Measurements from ENCODE around the gene ANXA11. TPM values are rescaled to one million over a fixed set of nuclear protein-coding genes. Genes with fewer than 3 reads are reported as not detected.
"Not testable (repeated sequence)": the region's sequence is repeated elsewhere in the genome, so short reads cannot be mapped to it uniquely, and the experiment has no call there.

ANXA11 gene
- total and polyA plus RNA-seq, 2 experiments from 2014 or later, result 92.8 to 168 TPM

DNA sequence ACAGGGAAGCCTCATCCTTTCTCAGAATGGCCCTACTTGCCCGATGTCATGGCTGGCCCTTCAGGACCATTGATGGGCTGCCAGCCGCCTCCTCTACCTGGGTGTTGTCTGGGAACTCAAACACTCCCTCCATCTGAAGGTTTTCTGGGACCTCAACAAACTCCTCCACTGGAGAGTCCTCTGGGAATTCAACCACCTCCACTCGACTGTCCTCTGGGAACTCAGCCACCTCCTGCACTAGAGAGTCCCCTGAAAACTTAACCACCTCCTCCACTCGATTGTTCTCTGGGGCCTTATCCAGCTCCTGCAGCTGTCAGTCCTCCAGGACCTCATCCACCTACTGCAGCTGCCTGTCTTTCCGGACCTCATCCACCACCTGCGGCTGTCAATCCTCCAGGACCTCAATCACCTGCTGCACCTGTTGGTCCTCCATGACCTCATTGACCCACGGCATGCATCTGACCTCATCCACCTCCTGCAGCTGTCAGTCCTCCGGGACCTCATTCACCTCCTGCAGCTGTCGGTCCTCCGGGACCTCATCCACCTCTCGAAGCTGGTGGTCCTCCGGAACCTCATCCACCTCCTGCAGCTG is 47.1 kb upstream of the ANXA11 start:
- H4K20me1 ChIP-seq (ENCODE audit: insufficient read depth, poor library complexity, severe bottlenecking), result no peaks in the 10 kb centered on the region
- DNase-seq (ENCODE audit: low spot score), result no peak
- TF ChIP-seq EZH2phosphoT487 (IDR thresholded peaks at IDR 0.05; ENCODE audit: low read depth, severe bottlenecking, unreplicated experiment) (no peak), EZH2 (IDR thresholded peaks at IDR 0.05; ENCODE audit: borderline replicate concordance) (no peak)
- TF ChIP-seq, protein P1, sequence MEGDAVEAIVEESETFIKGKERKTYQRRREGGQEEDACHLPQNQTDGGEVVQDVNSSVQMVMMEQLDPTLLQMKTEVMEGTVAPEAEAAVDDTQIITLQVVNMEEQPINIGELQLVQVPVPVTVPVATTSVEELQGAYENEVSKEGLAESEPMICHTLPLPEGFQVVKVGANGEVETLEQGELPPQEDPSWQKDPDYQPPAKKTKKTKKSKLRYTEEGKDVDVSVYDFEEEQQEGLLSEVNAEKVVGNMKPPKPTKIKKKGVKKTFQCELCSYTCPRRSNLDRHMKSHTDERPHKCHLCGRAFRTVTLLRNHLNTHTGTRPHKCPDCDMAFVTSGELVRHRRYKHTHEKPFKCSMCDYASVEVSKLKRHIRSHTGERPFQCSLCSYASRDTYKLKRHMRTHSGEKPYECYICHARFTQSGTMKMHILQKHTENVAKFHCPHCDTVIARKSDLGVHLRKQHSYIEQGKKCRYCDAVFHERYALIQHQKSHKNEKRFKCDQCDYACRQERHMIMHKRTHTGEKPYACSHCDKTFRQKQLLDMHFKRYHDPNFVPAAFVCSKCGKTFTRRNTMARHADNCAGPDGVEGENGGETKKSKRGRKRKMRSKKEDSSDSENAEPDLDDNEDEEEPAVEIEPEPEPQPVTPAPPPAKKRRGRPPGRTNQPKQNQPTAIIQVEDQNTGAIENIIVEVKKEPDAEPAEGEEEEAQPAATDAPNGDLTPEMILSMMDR (IDR thresholded peaks at IDR 0.05; ENCODE audit: poor library complexity), result no peak
- no peaks in the 10 kb centered on the region for H3K36me3 ChIP-seq (replicated peaks; ENCODE audit: insufficient read depth, low read depth)
- no peak overlapping the region for H2AFZ ChIP-seq
- no peaks in the 10 kb centered on the region for H3K79me2 ChIP-seq
- no peak overlapping the region for H3K4me2 ChIP-seq
- H3K4me1 ChIP-seq (ENCODE audit: insufficient read depth), result no peaks in the 10 kb centered on the region
- no peaks in the 10 kb centered on the region for H3K27me3 ChIP-seq
- no peak overlapping the region for H3K27ac ChIP-seq
- no peaks in the 10 kb centered on the region for H3K9me2 ChIP-seq (replicated peaks; ENCODE audit: insufficient read depth)
- no peaks in the 10 kb centered on the region for H3K9me3 ChIP-seq (ENCODE audit: low read depth)
- WGBS (ENCODE audit: low lambda C conversion rate, missing lambda C conversion rate), result 92% methylated on average over 10 of the region's 12 CpGs
- no peak overlapping the region for H3K4me3 ChIP-seq

DNA sequence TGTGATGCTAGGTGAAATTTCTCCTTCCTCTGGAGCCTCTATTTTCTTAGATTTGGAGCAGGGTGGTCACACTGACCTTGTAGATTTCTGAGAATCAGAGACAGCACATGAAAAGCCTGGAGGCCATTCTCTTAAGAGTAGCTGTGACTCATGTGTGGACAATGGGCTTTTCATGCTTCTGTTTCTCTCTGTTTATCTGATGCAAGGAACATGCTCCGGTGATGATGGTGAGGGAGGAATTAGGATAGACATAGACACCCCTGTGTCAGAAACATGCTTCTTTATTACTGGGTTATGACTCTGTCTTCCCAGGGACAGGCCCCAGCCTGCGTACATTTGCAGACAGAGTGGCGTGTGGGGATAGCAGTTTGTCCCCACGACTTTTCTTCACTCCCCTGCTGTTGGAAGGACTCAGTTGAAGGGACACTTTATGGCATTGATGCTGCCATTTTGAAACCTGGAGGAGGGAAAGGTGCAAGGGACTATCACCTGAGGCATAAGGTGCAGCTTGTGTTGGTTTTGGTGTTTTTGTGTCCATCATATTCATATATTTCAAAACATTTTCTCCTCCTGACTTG is 46.5 kb upstream of the ANXA11 start:
- not testable (repeated sequence) for H3K27ac ChIP-seq; H3K9me3 ChIP-seq (ENCODE audit: low read depth); H3K79me2 ChIP-seq; H3K4me2 ChIP-seq; H3K9me2 ChIP-seq (replicated peaks; ENCODE audit: insufficient read depth); H2AFZ ChIP-seq; H3K27me3 ChIP-seq; H3K4me3 ChIP-seq; H3K4me1 ChIP-seq (ENCODE audit: insufficient read depth); H3K36me3 ChIP-seq (replicated peaks; ENCODE audit: insufficient read depth, low read depth); H4K20me1 ChIP-seq (ENCODE audit: insufficient read depth, poor library complexity, severe bottlenecking); DNase-seq (ENCODE audit: low spot score)
- 69% methylated on average over 4 of the region's 4 CpGs for WGBS (ENCODE audit: low lambda C conversion rate, missing lambda C conversion rate)

DNA sequence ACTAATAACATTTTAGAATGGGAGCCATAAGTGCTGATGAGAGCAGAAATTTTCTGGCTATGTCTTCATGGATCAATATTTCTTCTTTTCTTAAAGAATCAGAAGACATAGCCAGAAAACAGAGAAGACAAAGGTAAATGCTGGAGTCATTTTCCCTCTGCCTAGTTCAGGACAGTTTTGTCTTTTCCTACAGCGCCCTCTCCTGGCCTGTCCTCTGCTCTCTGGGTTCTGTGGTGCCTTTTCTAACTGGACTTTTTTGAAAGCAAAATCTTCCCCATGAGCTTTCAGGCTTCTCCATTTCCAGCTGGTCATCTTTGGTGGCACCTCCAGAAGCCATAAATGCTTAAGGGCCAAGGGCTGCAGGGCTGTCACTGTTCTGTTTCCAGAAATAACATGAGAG is 45.1 kb upstream of the ANXA11 start:
- not testable (repeated sequence) for H4K20me1 ChIP-seq (ENCODE audit: insufficient read depth, poor library complexity, severe bottlenecking); H3K9me3 ChIP-seq (ENCODE audit: low read depth); DNase-seq (ENCODE audit: low spot score); H3K4me3 ChIP-seq; H2AFZ ChIP-seq; H3K36me3 ChIP-seq (replicated peaks; ENCODE audit: insufficient read depth, low read depth); H3K9me2 ChIP-seq (replicated peaks; ENCODE audit: insufficient read depth); H3K27me3 ChIP-seq; H3K79me2 ChIP-seq; H3K4me2 ChIP-seq; H3K4me1 ChIP-seq (ENCODE audit: insufficient read depth); H3K27ac ChIP-seq
- WGBS (ENCODE audit: low lambda C conversion rate, missing lambda C conversion rate), result no CpG with 5 or more reads among the region's 1 CpG

DNA sequence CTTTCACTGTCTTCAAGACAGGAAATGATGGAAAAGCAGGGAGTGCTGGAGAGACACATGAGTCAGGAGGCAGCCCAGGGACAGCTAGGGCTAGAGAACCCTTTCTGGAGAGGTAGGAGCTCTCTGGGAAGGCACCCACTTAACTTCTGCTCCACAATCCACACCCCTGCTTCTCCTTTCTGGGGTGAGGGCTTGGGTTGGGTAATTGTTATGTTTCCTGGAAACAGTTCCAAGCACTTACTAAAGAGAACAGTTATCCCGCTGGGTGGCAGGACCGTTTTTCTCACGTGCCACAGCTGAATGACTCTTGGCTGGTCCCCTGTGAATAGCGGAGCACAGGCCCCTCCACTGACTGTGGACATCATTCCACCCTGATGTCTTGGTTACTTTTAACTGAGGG is 44.6 kb upstream of the ANXA11 start:
- H3K27ac ChIP-seq; H4K20me1 ChIP-seq (ENCODE audit: insufficient read depth, poor library complexity, severe bottlenecking); H3K9me3 ChIP-seq (ENCODE audit: low read depth); H3K9me2 ChIP-seq (replicated peaks; ENCODE audit: insufficient read depth); H2AFZ ChIP-seq; DNase-seq (ENCODE audit: low spot score); H3K36me3 ChIP-seq (replicated peaks; ENCODE audit: insufficient read depth, low read depth); H3K4me2 ChIP-seq; H3K4me1 ChIP-seq (ENCODE audit: insufficient read depth); H3K4me3 ChIP-seq; H3K79me2 ChIP-seq; H3K27me3 ChIP-seq: not testable (repeated sequence)
- 77% methylated on average over 3 of the region's 4 CpGs for WGBS (ENCODE audit: low lambda C conversion rate, missing lambda C conversion rate)

DNA sequence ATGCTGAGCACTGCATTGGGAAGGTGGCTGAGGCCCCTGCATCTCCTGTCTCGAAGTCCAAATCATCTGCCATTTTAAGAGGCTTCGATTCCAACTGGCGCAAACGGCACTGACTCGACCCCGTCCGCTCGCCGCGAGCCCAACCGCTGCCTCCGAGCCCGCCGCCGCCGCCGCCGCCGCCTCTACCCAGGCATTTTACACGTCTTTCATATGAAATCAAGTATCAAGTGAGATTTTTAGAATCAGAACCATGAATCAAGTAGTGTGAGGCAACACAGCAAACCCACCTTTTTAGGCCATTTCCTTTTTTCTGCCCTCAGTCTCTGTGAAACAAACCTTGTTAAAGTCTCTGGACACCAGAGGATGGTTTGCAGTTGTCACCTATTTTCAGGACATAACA is 42.3 kb upstream of the ANXA11 start:
- H3K79me2 ChIP-seq; DNase-seq (ENCODE audit: low spot score); H3K9me2 ChIP-seq (replicated peaks; ENCODE audit: insufficient read depth); H3K27me3 ChIP-seq; H4K20me1 ChIP-seq (ENCODE audit: insufficient read depth, poor library complexity, severe bottlenecking); H3K27ac ChIP-seq; H3K4me2 ChIP-seq; H3K36me3 ChIP-seq (replicated peaks; ENCODE audit: insufficient read depth, low read depth); H3K9me3 ChIP-seq (ENCODE audit: low read depth); H2AFZ ChIP-seq; H3K4me3 ChIP-seq; H3K4me1 ChIP-seq (ENCODE audit: insufficient read depth): not testable (repeated sequence)
- 96% methylated on average over 17 of the region's 20 CpGs for WGBS (ENCODE audit: low lambda C conversion rate, missing lambda C conversion rate)

DNA sequence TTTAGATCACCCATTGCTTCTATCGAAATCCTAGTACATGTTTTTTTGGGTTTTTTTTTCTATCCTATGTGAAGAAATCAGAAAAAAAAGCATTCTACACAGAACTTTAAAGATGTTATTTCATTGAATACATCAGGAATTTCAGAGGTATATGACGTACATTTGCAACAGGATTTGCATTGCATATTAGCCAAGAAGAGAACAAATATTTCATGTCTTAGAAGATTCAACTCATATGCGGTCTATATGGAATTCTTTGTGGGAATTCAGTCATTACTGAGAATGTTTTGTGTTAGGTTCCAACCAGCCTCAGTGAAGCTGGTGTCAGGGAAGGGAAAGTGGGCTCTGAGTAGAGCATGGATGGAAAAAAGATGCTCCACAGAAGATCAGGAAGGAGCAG is 39.0 kb upstream of the ANXA11 start:
- not testable (repeated sequence) for H3K4me1 ChIP-seq (ENCODE audit: insufficient read depth); H3K79me2 ChIP-seq; H3K9me2 ChIP-seq (replicated peaks; ENCODE audit: insufficient read depth); H3K9me3 ChIP-seq (ENCODE audit: low read depth); H3K36me3 ChIP-seq (replicated peaks; ENCODE audit: insufficient read depth, low read depth); H3K4me2 ChIP-seq; H2AFZ ChIP-seq; H3K27me3 ChIP-seq; DNase-seq (ENCODE audit: low spot score); H3K4me3 ChIP-seq; H3K27ac ChIP-seq; H4K20me1 ChIP-seq (ENCODE audit: insufficient read depth, poor library complexity, severe bottlenecking)
- WGBS (ENCODE audit: low lambda C conversion rate, missing lambda C conversion rate), result 80% methylated on average over 3 of the region's 3 CpGs

DNA sequence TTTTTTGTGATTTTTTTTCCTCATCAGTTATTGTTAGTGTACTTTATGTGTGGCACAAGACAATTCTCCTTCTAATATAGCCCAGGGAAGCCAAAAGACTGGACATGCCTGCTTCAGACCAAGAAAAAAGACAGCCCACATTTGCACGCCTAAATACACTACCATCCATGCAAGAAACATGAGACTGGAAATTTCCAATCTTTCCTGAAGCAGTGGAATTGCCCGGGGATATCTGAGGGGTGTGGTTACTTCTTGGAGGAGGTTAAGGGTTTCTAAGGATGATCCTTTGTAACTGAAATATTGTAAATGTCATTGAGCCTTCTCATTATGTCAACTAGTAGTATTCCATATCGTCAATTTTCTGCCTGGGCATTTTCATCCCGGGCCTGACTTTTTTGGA is 37.0 kb upstream of the ANXA11 start:
- not testable (repeated sequence) for H3K9me2 ChIP-seq (replicated peaks; ENCODE audit: insufficient read depth); DNase-seq (ENCODE audit: low spot score)
- whole genome bisulfite sequencing (ENCODE audit: low lambda C conversion rate, missing lambda C conversion rate), result 66% methylated on average over 3 of the region's 4 CpGs

DNA sequence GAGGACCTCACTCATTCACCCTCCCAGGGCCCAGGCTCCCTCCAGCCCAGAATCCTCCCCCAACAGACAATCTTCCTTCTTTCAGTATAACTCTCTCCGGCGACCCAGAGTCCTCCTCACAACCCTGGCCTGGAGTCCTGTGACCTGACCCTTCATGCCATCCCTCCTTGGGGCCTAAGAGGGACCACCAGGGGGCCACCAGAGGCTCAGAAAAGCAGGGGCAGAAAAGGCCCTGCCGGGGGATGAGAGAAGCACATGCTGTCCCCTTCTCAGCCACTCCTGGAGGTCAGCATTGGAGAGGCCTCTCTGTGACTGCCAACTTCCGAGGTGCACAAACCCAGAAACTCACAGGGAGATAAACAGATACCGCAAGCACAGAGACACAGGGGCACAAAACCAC is 31.1 kb upstream of the ANXA11 start:
- WGBS (ENCODE audit: low lambda C conversion rate, missing lambda C conversion rate), result 90% methylated on average over 5 of the region's 5 CpGs
- H3K27me3 ChIP-seq; H3K4me3 ChIP-seq; H4K20me1 ChIP-seq (ENCODE audit: insufficient read depth, poor library complexity, severe bottlenecking); H3K79me2 ChIP-seq; H3K9me3 ChIP-seq (ENCODE audit: low read depth); H3K9me2 ChIP-seq (replicated peaks; ENCODE audit: insufficient read depth); H3K4me2 ChIP-seq; DNase-seq (ENCODE audit: low spot score); H3K36me3 ChIP-seq (replicated peaks; ENCODE audit: insufficient read depth, low read depth); H3K4me1 ChIP-seq (ENCODE audit: insufficient read depth); H2AFZ ChIP-seq; H3K27ac ChIP-seq: not testable (repeated sequence)

More for the DNA sequence above, 37.0 kb upstream of the ANXA11 start:
- H3K4me3 ChIP-seq; H3K4me1 ChIP-seq (ENCODE audit: insufficient read depth); H3K4me2 ChIP-seq; H2AFZ ChIP-seq; H3K27me3 ChIP-seq; H3K27ac ChIP-seq; H3K36me3 ChIP-seq (replicated peaks; ENCODE audit: insufficient read depth, low read depth); H4K20me1 ChIP-seq (ENCODE audit: insufficient read depth, poor library complexity, severe bottlenecking); H3K79me2 ChIP-seq; H3K9me3 ChIP-seq (ENCODE audit: low read depth): not testable (repeated sequence)

Data from hepatocyte (in vitro differentiated cells).